HG03159 (cell line): ENCODE results near the gene NPIPA1.
"Not testable (repeated sequence)": the region's sequence is repeated elsewhere in the genome, so short reads cannot be mapped to it uniquely, and the experiment has no call there.

Experiments used
- ATAC-seq: cut with Tn5 transposase; IDR thresholded peaks from one replicate; pipeline ENCODE4 v1.9.1; 2021; ENCODE audit warnings: mild to moderate bottlenecking, moderate library complexity; ENCODE audit not compliant: unreplicated experiment

NPIPA1 gene

GRCh38 chr16:14975418-14976194 lies 38.4 kb downstream of the NPIPA1 start:
- ATAC-seq: not testable (repeated sequence)

GRCh38 chr16:14976971-14977736 lies 39.9 kb downstream of the NPIPA1 start:
- not testable (repeated sequence) for ATAC-seq

GRCh38 chr16:14978281-14978680 lies 41.0 kb downstream of the NPIPA1 start:
- ATAC-seq: not testable (repeated sequence)

- ATAC-seq: not testable (repeated sequence)
These were observed 41.7 kb downstream of the NPIPA1 start for GRCh38 chr16:14978908-14979307.

- not testable (repeated sequence) for ATAC-seq
These were observed 44.0 kb downstream of the NPIPA1 start for GRCh38 chr16:14981234-14981633.

- ATAC-seq: not testable (repeated sequence)
These were observed 45.3 kb downstream of the NPIPA1 start for GRCh38 chr16:14982521-14982920.

GRCh38 chr16:14988092-14988491 lies 50.8 kb downstream of the NPIPA1 start:
- not testable (repeated sequence) for ATAC-seq

- ATAC-seq: not testable (repeated sequence)
These were observed 51.5 kb downstream of the NPIPA1 start for GRCh38 chr16:14988661-14989191.

- ATAC-seq: not testable (repeated sequence)
These were observed 52.3 kb downstream of the NPIPA1 start for GRCh38 chr16:14989291-14990281.

- ATAC-seq: not testable (repeated sequence)
These were observed 56.3 kb downstream of the NPIPA1 start for GRCh38 chr16:14993277-14994151.

- ATAC-seq: not testable (repeated sequence)
These were observed 59.5 kb downstream of the NPIPA1 start for GRCh38 chr16:14996702-14997101.

- ATAC-seq: not testable (repeated sequence)
These were observed 61.1 kb downstream of the NPIPA1 start for GRCh38 chr16:14998300-14998699.

GRCh38 chr16:14999845-15000244 lies 62.6 kb downstream of the NPIPA1 start:
- not testable (repeated sequence) for ATAC-seq
